ENCODE results near the gene DHRSX.
"Not testable (repeated sequence)": the region's sequence is repeated elsewhere in the genome, so short reads cannot be mapped to it uniquely, and the experiment has no call there.

The DHRSX gene

GRCh38 chrX:2500091-2500802 is 529 bp downstream of the DHRSX start:
- in situ Hi-C loops (cut with MboI; ENCODE audit: low sequenced_read_pairs), result no loop called here

GRCh38 chrX:2499507-2499906 is 1.3 kb downstream of the DHRSX start:
- in situ Hi-C loops (cut with MboI; ENCODE audit: low sequenced_read_pairs), result no loop called here

GRCh38 chrX:2498781-2499302 is 1.9 kb downstream of the DHRSX start:
- in situ Hi-C loops (cut with MboI; ENCODE audit: low sequenced_read_pairs), result no loop called here

DNA sequence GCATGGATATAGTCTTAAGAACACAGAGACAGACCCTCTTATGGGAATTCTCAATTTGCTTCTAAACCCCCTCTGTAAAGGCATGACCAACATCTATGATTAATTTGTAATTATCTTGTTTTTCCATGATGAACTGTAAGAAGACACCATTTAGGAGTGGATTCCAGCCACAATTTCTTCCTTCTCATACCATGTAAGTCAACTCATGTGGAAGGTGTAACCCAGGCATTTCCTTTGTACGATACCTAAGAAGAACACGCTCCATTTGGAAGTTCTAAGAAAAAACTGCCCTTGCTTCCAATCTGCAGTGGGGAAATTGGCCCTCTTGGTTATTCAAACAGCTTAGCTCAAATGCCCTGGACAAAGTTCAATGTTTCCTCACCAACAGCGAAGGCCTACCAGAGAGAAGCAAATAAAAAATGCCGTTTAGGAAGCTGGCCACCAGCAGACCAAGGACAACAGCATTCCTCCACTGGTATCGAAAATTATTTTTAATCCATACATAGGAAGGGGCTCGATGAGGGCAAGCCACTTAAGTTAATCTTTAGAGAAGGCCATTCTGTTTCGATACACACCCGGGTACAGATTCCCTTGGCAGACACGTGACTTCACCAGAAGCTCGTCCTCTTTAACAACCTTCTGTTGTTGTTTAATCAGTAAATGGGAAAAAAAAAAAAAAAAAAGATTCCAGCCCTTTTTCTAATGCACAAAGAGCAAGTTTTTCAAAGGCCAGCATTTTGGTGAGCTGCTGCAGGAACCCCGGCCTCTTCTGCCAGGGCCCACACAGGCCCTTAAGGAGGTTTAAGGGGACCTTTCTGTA is 2.6 kb downstream of the DHRSX start:
- in situ Hi-C loops (cut with MboI; ENCODE audit: low sequenced_read_pairs), result no loop called here

DNA sequence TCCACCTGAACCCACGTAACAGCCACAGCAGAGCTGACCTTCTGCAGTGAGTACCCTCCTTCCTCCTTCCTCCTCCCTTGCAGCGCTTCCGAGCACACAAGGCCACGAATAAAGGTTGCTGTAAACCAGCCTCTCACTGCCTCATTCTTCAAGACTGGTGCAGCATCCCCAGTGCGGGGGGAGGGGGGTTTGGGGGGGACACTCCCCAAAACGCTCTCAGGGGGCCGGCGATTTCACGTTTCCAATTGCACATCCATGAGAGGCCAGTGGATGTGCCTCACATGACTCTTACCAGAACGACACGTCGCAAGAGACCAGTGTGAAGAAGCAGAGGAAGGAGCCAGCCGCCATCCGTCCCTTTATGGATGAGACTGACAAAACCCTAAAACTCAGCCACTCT is 5.2 kb downstream of the DHRSX start:
- in situ Hi-C loops (cut with MboI; ENCODE audit: low sequenced_read_pairs), result no loop called here

DNA sequence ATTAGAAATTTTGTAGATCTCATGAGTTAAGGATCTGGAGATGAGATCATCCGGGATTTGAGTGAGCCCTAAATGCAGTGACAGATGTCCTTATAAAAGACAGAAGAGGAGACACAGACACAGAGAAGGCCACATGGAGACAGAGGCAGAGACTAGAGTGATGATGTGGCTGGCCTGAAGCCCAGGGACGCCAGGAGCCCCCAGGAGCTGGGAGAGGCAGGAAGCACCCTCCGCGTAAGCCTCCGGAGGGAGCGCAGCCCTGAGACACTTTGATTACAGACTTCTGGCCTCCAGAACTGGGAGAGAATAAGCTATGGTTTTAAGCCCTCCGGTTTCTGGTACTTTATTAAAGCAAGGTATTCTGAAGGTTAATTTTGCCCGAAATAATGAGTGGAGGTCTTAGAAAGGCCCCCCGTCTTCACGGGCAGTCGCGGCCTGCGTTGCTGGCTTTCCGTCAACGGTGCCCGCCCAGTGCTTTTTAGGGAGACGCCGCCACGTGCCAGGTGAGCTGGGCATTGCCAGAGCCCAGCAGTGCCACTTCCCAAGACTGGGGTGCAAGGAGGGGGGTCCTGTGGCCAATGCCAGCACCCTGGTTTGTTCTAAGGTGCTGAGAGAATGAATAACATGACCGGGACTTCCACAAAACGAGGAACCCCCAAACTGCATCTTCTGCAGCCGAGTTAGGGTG is 8.1 kb downstream of the DHRSX start:
- in situ Hi-C loops (cut with MboI; ENCODE audit: low sequenced_read_pairs), result no loop called here

GRCh38 chrX:2490634-2491033 is 10.1 kb downstream of the DHRSX start:
- in situ Hi-C loops (cut with MboI; ENCODE audit: low sequenced_read_pairs), result no loop called here

DNA sequence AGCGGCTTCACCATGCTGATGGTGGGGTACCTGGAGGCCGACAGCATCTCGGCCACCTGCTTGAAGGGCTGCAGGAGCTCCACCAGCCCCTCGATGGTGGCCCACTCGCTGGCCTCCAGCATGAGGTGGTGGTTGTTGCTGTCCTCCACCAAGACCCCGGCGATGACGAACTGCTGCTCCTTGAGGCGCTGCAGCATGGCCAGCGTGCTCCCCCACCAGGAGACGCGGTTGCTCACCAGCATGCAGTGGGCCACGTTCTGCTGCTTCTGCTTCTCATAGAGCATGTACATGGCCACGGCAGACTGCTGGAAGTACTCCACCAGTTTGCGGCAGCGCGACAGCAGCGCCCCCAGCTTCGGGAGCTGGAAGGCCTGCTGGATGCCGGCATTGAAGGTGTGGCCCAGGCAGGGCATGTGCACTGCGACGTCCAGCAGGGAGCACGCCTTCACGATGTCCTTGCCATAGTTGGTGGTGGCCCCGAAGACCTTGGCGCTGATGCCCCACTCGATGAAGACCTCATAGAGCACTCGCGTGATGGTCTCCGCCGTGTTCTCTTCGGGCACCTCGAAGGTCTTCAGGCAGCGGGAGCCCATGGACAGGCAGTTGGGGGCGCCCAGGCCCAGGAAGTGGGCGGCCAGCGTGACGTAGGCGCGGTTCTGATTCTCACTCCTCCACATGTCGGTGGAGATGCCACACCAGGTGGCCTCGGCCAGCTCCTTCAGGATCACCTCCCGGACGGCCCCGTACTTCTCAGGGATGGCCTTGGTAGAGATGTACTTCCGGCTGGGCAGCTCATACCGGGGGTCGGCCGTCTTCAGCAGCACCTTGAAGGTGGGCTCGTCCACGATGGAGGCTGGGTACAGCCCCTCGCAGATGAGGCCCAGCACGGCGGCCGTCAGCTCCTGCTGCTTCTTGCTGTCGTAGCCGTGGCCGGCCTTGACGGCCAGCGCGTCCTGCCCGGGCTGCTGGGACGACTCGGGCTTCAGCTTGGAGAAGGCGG is 11.0 kb downstream of the DHRSX start:
- in situ Hi-C loops (cut with MboI; ENCODE audit: low sequenced_read_pairs), result no loop called here

- in situ Hi-C loops (cut with MboI; ENCODE audit: low sequenced_read_pairs), result no loop called here
These were observed 12.0 kb downstream of the DHRSX start for GRCh38 chrX:2488621-2489285.

DNA sequence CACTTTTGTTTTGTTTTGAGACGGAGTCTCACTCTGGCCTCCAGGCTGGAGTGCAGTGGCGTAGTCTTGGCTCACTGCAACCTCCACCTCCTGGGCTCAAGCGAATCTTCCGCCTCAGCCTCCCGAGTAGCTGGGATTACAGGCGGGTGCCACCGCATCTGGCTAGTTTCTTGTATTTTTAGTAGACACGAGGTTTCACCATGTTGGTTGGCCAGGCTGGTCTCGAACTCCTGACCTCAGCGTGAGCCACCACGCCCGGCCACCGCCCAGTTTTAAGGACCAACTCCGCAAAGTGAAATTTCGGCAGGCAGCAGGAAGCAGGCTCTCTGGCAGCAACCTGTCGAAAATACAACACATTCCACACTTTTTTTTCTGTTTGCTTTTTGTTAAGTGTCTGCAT is 13.4 kb downstream of the DHRSX start:
- in situ Hi-C loops (cut with MboI; ENCODE audit: low sequenced_read_pairs), result no loop called here

DNA sequence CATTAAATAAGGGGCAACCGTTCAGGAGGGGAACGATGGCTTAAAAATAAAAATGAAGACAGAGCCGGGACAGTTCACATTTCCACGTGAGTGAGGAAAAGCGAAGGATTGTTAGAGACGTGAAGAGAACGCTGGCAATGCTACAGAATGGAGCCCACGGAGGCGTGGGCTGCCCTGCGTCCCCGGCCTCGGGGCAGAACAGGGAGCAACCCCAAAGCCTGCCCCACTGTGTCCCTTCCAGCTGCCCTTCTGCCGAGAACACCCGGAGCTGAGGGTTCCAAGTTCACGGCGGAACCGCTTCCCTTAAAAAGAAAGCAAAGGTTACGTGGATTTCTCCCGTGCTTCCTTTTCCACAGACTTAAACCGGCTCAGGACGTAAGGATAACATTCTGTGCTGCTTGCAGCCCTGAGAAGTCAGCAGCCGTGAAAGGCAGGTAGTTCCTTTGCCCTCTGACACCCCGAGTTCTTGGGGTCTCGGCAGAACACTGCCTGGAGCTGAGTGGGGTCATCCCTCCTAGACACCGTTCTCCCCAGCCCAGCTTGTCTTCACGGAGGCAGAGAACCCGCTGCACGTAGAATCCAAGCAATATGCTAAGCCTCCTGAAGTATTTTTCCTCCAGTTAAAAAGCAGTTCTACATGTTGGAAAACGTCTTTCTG is 14.2 kb downstream of the DHRSX start:
- in situ Hi-C loops (cut with MboI; ENCODE audit: low sequenced_read_pairs), result no loop called here

- in situ Hi-C loops (cut with MboI; ENCODE audit: low sequenced_read_pairs), result no loop called here
These were observed 14.9 kb downstream of the DHRSX start for GRCh38 chrX:2485789-2486345.

- in situ Hi-C loops (cut with MboI; ENCODE audit: low sequenced_read_pairs), result no loop called here
These were observed 15.8 kb downstream of the DHRSX start for GRCh38 chrX:2484721-2485648.

DNA sequence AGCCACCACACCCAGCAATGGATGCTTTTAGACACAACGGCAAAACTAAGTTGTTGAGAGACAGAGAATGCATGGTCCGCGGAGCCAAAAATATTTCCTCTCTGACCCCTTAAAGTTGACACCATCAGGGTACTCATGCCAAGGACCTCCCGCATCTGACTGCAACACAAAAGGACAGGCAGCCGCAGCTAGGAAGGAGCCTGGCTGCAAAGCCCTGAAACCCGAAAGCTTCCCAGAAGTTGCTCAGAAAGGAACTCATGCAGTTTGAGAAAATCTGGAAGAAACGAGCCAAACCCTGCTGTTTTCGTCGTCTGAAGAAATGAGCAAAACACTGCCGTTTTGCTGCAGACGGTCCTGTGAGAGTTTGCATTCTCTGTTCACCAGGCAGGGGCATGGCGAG is 16.5 kb downstream of the DHRSX start:
- in situ Hi-C loops (cut with MboI; ENCODE audit: low sequenced_read_pairs), result no loop called here

DNA sequence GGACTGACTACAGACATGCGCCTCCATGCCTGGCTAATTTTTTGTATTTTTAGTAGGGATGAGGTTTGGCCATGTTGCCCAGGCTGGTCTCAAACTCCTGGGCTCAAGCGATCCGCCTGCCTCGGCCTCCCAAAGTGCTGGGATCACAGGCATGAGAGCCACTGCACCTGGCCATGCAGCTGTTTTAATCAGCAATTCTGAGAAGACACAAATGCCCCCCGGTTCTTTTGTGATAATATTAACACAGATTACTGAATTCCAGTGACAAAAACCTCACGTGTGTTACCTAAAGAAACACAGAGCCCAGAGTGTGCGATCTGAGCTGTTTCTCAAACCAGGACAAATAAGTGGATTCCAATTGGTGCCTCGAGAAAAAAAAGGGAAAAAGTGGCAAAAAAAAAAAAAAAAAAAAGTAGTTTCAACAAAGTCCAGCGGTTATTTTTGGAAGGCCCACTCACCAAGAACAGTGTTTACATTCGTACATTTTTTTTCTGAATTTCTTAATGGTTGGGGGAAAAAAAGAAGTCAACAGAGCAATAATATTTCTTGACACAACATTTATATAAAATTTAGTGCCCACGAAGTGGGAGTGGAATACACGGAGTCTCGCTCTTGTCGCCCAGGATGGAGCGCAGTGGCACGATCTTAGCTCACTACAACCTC is 17.2 kb downstream of the DHRSX start:
- in situ Hi-C loops (cut with MboI; ENCODE audit: low sequenced_read_pairs), result no loop called here

DNA sequence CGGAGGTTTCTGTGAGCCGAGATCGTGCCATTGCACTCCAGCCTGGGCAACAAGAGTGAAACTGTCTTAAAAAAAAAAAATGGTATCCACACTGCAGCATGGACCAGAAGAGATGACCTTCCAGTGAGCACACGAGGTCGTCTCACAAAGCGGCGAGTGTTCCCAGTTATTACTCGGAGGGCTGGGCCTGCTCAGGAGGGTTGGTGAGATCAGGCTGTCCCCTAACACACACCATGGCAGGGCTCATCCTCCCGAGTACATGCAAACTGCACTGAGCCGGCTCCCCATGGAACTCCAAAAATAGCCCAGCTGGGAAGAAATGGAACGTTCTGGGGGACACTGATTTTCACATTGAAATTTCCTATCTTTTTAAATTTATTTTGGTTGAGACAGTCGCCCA is 19.2 kb downstream of the DHRSX start:
- in situ Hi-C loops (cut with MboI; ENCODE audit: low sequenced_read_pairs), result not testable (repeated sequence)

DNA sequence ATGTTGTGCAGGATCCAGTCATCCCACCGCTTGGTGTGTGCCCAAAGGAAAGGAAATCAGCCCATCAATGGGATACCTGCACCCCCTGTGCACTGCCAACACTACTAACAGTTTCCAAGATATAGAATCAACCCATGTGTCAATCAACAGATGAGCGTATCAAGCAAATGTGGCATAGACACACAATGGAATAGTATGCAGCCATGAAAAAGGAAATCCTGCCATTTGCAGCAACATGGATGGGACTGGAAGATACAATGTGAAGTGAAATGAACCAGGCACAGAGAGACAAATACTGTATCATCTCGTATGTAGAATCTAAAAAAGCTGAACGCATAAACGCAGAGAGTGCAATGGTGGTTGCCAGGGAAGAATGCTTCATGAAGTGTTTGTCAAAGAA is 20.8 kb downstream of the DHRSX start:
- in situ Hi-C loops (cut with MboI; ENCODE audit: low sequenced_read_pairs), result not testable (repeated sequence)

DNA sequence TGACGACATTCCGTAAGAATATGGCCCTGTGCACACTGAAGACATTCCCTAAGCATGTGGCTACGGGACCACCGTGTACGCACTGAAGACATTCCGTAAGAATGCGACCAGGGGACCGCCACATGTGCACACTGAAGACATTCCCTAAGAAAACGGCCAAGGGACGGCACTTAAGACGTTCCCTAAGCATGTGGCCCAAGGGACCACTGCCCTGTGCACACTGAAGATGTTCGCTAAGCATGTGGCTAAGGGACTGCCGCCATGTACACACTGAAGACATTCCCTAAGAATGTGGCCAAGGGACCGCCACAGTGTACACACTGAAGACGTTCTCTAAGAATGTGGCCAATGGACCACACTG is 21.4 kb downstream of the DHRSX start:
- in situ Hi-C loops (cut with MboI; ENCODE audit: low sequenced_read_pairs), result no loop called here
